ENCODE results near the gene TAF11L7.
"Not testable (repeated sequence)": the region's sequence is repeated elsewhere in the genome, so short reads cannot be mapped to it uniquely, and the experiment has no call there.

The TAF11L7 gene

GRCh38 chr5:17585658-17586057, at the start of gene TAF11L7:
Gene TAF11L7, minus strand, starts transcription at chr5:17585758.
- DNase-seq (ENCODE audit: low spot score): not testable (repeated sequence)

- DNase-seq (ENCODE audit: low spot score): no peak
Measured at GRCh38 chr5:17634160-17634559, 48.6 kb upstream of the TAF11L7 start, which contains the start of gene TAF11L14. Gene TAF11L14, plus strand, starts transcription at chr5:17634460.

- DNase-seq (ENCODE audit: low spot score): not testable (repeated sequence)
Measured at GRCh38 chr5:17631788-17632187, 46.2 kb upstream of the TAF11L7 start, which contains the start of gene TAF11L13. Gene TAF11L13, plus strand, starts transcription at chr5:17632088.

- DNase-seq (ENCODE audit: low spot score): no peak
Measured at GRCh38 chr5:17625686-17626085, 40.1 kb upstream of the TAF11L7 start.

GRCh38 chr5:17620627-17621026, 35.1 kb upstream of the TAF11L7 start:
- no peak for DNase-seq (ENCODE audit: low spot score)

GRCh38 chr5:17619354-17619753, 33.8 kb upstream of the TAF11L7 start:
- no peak for DNase-seq (ENCODE audit: low spot score)

- DNase-seq (ENCODE audit: low spot score): no peak
Measured at GRCh38 chr5:17614872-17615605, 29.5 kb upstream of the TAF11L7 start.

- DNase-seq (ENCODE audit: low spot score): not testable (repeated sequence)
Measured at GRCh38 chr5:17610092-17610491, 24.5 kb upstream of the TAF11L7 start, which contains the start of gene TAF11L12. Gene TAF11L12, plus strand, starts transcription at chr5:17610392.

- DNase-seq (ENCODE audit: low spot score): not testable (repeated sequence)
Measured at GRCh38 chr5:17607461-17607860, 21.9 kb upstream of the TAF11L7 start.

GRCh38 chr5:17604951-17605350, 19.4 kb upstream of the TAF11L7 start:
- no peak for DNase-seq (ENCODE audit: low spot score)

- DNase-seq (ENCODE audit: low spot score): not testable (repeated sequence)
Measured at GRCh38 chr5:17603880-17604279, 18.3 kb upstream of the TAF11L7 start, which contains the start of gene TAF11L11. Gene TAF11L11, plus strand, starts transcription at chr5:17604183.

GRCh38 chr5:17597728-17598127, 12.2 kb upstream of the TAF11L7 start, which contains the start of gene TAF11L10:
Gene TAF11L10, minus strand, starts transcription at chr5:17597828.
- DNase-seq (ENCODE audit: low spot score): not testable (repeated sequence)

GRCh38 chr5:17594255-17594654, 8.7 kb upstream of the TAF11L7 start, which contains the start of gene TAF11L9:
Gene TAF11L9, minus strand, starts transcription at chr5:17594394.
- DNase-seq (ENCODE audit: low spot score): not testable (repeated sequence)

- DNase-seq (ENCODE audit: low spot score): not testable (repeated sequence)
Measured at GRCh38 chr5:17590860-17591259, 5.3 kb upstream of the TAF11L7 start, which contains the start of gene TAF11L8. Gene TAF11L8, minus strand, starts transcription at chr5:17590960.

Data from cerebellar cortex (tissue), 1 donor.